Heart left ventricle (tissue), 13 donors: ENCODE measurements around the gene ADAMTSL1.

Experiments
- POLR2A ChIP-seq, 2 donors: fragments of 450-650 bp; IDR thresholded peaks; one replicate each; pipeline ENCODE4 v1.6.1; 2017; ENCODE audit warnings: antibody characterized with exemption in 2 of 2, mild to moderate bottlenecking in 2 of 2, moderate library complexity in 2 of 2
- TF ChIP-seq, protein P1 (sequence below), 12 donors: fragments of 200-600 bp; sonication (generic) in 4 of 12; IDR thresholded peaks; one replicate each; pipeline versions ENCODE4 v1.5.0 to v1.8.0; 2018 to 2022; ENCODE audit warnings: antibody characterized with exemption in 12 of 12, mild to moderate bottlenecking in 5 of 12
- donor health status: ischemic (EF 13 %, LVEDD 7.1; RV severe dilation, severe dysfunction).
- donor health status: DM: no; HTN: yes; CAD: no.
- donor health status: DM: no; HTN: no; CAD: no.
- donor health status: ischemic (EF 25% LVEDD 6.9; RV normal size, moderate dysfunction).
- donor health status: ischemic (EF 25% LVEDD 5.7; RV mildly dilated, moderate dysfunction).
- donor health status: ischemic (EF 35%, LVEDD 5.7; RV mildly dilated, moderate dysfunction).
- donor health status: nonischemic (EF 11% LVEDD 7.7; RV severe dilation, severe dysfunction).
- donor health status: DM: yes; HTN: yes; CAD: no.
- donor health status: PGD.
- donor health status: ischemic (EF 29% LVEDD 5.4; RV normal size, mild dysfunction).
- donor health status: nonischemic (EF 23%, LVEDD 6.1; RV moderate dilation, normal function).

DNA sequence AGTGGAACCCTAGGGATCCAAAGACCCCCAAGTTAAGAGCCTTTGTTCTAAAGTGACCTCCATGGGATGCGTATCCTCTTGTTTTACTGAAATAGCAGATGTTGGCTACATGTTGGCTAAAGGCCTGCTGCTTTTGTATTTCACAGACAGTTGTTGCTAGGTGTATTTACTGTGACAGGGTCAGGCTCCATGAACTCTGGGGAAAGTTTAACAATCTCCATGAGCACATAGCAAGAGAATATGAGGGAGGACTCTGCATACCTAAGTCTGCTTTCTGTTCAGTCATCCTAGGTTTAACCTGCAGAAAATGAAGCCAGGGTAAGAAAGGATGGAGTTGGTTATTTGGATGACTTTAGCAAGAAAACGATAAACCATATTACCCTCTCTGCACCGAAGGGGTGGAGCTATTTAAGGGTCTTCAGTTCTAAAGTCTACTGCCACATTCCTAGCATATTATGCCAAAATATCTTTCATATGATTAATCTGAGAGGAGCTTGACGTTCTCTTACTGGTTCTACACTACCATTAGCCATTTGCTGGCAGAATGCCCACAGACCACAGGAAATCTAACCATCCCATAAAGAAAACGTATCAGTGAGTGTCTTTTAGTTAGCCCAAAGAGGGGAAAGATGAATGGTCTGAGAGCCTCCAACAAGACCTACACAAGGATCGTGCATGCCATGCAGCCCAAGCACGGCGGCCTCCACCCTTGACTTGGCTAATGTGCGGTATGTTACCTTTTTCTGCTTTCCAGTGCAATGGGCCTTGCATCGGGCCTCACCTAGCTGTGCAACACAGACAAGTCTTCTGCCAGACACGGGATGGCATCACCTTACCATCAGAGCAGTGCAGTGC is 431.3 kb downstream of the ADAMTSL1 start:
- TF ChIP-seq, protein P1, sequence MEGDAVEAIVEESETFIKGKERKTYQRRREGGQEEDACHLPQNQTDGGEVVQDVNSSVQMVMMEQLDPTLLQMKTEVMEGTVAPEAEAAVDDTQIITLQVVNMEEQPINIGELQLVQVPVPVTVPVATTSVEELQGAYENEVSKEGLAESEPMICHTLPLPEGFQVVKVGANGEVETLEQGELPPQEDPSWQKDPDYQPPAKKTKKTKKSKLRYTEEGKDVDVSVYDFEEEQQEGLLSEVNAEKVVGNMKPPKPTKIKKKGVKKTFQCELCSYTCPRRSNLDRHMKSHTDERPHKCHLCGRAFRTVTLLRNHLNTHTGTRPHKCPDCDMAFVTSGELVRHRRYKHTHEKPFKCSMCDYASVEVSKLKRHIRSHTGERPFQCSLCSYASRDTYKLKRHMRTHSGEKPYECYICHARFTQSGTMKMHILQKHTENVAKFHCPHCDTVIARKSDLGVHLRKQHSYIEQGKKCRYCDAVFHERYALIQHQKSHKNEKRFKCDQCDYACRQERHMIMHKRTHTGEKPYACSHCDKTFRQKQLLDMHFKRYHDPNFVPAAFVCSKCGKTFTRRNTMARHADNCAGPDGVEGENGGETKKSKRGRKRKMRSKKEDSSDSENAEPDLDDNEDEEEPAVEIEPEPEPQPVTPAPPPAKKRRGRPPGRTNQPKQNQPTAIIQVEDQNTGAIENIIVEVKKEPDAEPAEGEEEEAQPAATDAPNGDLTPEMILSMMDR (IDR thresholded peaks at IDR 0.05) = no peak
- TF ChIP-seq POLR2A (IDR thresholded peaks at IDR 0.05) = no peak
